Omental fat pad (tissue), 4 donors: ENCODE measurements around the gene FARS2. TPM values are rescaled to one million over a fixed set of nuclear protein-coding genes. Genes with fewer than 3 reads are reported as not detected.

Experiments
- ATAC-seq: fragments of 150-250 bp; one replicate; pipeline ENCODE4 v1.9.1; 2016; ENCODE audit warnings: mild to moderate bottlenecking, moderate library complexity; ENCODE audit not compliant: low FRiP score
- DNase-seq: peaks from one replicate; pipeline ENCODE4 v3.0.0-alpha.2; 2019; ENCODE audit warnings: low spot score
- CTCF ChIP-seq, 3 donors: fragments of 450-650 bp; IDR thresholded peaks; one replicate each; pipeline ENCODE4 v1.5.1; 2016 to 2017; ENCODE audit warnings: antibody characterized with exemption in 3 of 3, mild to moderate bottlenecking in 3 of 3, moderate library complexity in 2 of 3
- total RNA-seq, 4 donors: library from RNA; depleted of rRNA; stranded (reverse); fragments of >200 nt; gene quantifications; one replicate each; pipeline ENCODE4 v1.1.0, GENCODE V29; 2016

The FARS2 gene
- total RNA-seq, 4 donors from 2014 or later: 12.5 to 18.1 (median 14.5) TPM

GRCh38 chr6:5701174-5701573 is 439.9 kb downstream of the FARS2 start:
- ATAC-seq (no peak), DNase-seq (no peak)
- TF ChIP-seq CTCF (IDR thresholded peaks at IDR 0.05): no peak

- no peak for DNase-seq
- no peak for ATAC-seq
- no peak for TF ChIP-seq CTCF (IDR thresholded peaks at IDR 0.05)
These were observed 443.4 kb downstream of the FARS2 start for GRCh38 chr6:5704708-5705107.

- no peak for DNase-seq
- no peak for ATAC-seq
- TF ChIP-seq CTCF (IDR thresholded peaks at IDR 0.05): no peak
These were observed 443.9 kb downstream of the FARS2 start for GRCh38 chr6:5705252-5705651.

GRCh38 chr6:5706124-5707033 is 445.1 kb downstream of the FARS2 start:
- ATAC-seq (no peak), DNase-seq (no peak)
- TF ChIP-seq CTCF (IDR thresholded peaks at IDR 0.05): no peak

GRCh38 chr6:5707281-5708045 is 446.1 kb downstream of the FARS2 start:
- ATAC-seq: no peak
- no peak for TF ChIP-seq CTCF (IDR thresholded peaks at IDR 0.05)
- no peak for DNase-seq

GRCh38 chr6:5710516-5710915 is 449.2 kb downstream of the FARS2 start:
- DNase-seq (no peak), ATAC-seq (no peak)
- TF ChIP-seq CTCF (IDR thresholded peaks at IDR 0.05): no peak
